ENCODE data around the gene LRP5. TPM values are rescaled to one million over a fixed set of nuclear protein-coding genes. Genes with fewer than 3 reads are reported as not detected.

LRP5 gene
- total RNA-seq, 4 donors from 2014 or later: 45.8 to 75.5 (median 54.3) TPM

DNA sequence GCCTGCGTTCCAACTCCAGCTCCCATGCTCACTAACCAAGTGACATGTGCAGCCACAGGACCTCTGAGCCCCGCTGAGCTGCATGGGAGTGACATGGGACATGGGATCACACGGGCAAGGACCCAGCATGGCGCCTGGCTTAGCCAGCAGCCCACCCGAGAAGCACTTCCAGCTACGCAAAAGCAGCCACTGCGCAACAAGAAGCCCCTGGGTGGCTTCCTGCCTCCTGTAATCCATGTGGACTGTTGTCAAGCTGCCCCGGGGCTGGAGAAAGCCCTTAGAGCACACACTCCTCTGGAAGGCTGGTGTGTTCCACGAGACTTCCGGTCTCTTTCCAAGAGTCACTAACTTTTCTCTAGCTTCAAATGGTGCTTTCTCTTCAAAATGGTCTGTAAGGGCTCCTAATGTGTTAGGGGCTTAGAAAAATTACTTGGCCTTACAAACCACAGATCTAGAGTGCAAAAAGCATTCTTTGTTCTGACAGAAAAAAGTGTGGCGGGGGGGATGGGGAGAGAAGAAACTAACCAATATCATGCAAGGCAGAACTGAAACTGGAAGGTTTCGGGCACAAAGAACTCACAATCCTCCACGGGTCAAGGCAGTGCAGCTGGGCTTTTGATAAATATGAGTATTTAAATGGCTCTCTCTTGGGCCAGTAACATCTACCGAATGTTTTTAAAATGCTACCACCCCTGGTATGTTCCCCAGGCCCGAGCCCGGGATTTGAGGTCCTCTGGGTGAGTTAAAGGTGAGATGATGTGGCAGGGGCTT, 46.1 kb upstream of the LRP5 start:
- WGBS, 2 donors: 88 to 92% methylated on average over 10 to 16 of the region's 16 CpGs
- Histone ChIP-seq H3K36me3 (peaks cover 28 to 45% of the 10 kb centered on the region in 2 donors), H3K27me3 (no peaks in the 10 kb centered on the region), H3K4me3 (replicated peaks in 1 of 3) (no peak overlapping the region), H3K9me3 (no peaks in the 10 kb centered on the region), H3K4me1 (peaks cover 0 to 16% of the 10 kb centered on the region in 2 donors), H3K27ac (no peak overlapping the region)
- TF ChIP-seq POLR2A (IDR thresholded peaks at IDR 0.05): no peak
- TF ChIP-seq, protein P1, sequence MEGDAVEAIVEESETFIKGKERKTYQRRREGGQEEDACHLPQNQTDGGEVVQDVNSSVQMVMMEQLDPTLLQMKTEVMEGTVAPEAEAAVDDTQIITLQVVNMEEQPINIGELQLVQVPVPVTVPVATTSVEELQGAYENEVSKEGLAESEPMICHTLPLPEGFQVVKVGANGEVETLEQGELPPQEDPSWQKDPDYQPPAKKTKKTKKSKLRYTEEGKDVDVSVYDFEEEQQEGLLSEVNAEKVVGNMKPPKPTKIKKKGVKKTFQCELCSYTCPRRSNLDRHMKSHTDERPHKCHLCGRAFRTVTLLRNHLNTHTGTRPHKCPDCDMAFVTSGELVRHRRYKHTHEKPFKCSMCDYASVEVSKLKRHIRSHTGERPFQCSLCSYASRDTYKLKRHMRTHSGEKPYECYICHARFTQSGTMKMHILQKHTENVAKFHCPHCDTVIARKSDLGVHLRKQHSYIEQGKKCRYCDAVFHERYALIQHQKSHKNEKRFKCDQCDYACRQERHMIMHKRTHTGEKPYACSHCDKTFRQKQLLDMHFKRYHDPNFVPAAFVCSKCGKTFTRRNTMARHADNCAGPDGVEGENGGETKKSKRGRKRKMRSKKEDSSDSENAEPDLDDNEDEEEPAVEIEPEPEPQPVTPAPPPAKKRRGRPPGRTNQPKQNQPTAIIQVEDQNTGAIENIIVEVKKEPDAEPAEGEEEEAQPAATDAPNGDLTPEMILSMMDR (IDR thresholded peaks at IDR 0.05): no peak
- intact Hi-C loops (cut with DNase I): no loop called here
- DNase-seq: no peak

DNA sequence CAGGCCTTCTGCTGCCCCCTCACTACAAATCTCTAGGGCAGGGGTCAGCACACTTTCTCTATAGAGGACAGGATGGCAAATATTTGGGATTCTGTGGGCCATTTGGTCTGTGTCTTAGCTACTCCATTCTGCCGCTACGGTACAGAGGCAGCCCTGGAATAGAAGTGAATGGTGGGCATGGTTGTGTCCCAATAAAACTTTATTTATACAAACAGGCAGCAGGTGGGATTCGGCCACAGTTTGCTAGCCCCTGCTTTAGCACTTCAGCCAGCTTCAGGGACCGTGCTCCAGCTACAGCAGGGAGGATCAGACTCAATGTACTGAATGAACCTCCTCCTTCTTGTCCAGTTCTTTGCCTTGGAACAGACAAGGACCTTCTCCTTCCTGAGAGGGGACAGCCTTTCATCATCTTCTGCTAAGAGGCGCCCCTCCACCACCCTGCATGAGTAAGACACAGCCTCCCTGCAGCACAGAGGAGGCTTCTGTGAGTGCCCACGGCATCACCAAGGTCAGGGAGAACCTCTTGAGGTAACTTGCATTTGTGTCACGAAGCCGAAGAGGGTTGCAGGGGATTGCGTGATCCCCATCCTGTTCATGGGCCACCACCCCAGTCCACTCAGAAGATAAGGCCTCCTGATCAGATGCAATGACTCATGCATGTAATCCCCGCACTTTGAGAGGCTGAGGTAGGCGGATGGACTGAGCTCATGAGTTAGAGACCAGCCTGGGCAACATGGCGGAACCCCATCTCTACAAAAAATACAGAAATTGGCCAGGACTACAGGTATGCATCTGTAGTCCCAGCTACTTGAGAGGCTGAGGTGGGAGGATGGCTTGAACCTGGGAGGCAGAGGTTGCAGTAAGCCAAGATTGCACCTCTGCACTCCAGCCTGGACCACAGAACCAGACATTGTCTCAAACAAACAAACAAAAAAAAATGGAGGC, 45.2 kb upstream of the LRP5 start:
- H3K27ac ChIP-seq: no peak overlapping the region
- no peak for TF ChIP-seq POLR2A (IDR thresholded peaks at IDR 0.05)
- TF ChIP-seq, protein P1 (IDR thresholded peaks at IDR 0.05): no peak
- peaks cover 22 to 36% of the 10 kb centered on the region in 2 donors for H3K36me3 ChIP-seq
- peaks cover 0 to 16% of the 10 kb centered on the region in 2 donors for H3K4me1 ChIP-seq
- no peaks in the 10 kb centered on the region for H3K27me3 ChIP-seq
- intact Hi-C loops (cut with DNase I): no loop called here
- no peaks in the 10 kb centered on the region for H3K9me3 ChIP-seq
- DNase-seq: no peak
- no peak overlapping the region for H3K4me3 ChIP-seq (replicated peaks in 1 of 3)
- 93 to 98% methylated on average over 11 to 12 of the region's 12 CpGs for WGBS, 2 donors

DNA sequence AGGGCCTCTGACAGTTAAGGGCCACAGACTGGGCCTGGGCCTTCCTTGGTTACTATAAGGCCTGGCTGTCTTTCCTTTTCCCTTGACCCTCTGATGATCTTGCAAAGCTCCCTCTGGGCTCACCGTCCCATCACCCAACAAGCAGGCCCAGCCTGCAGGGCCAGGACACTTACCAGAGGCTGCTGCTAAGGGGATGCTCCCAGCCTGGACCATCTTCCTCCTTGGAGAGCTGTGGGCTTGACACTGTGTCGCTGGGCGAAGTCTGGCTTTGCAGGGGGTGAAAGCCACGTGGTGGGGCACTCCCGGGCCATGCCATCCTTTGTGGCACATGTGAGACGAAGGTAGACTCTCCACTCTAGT, 44.5 kb upstream of the LRP5 start:
- Histone ChIP-seq H3K27me3 (no peaks in the 10 kb centered on the region), H3K9me3 (no peaks in the 10 kb centered on the region), H3K4me3 (replicated peaks in 1 of 3) (no peak overlapping the region), H3K4me1 (peaks cover 5 to 22% of the 10 kb centered on the region in 2 donors), H3K27ac (no peak overlapping the region), H3K36me3 (peaks cover 19 to 29% of the 10 kb centered on the region in 2 donors)
- 94 to 100% methylated on average over 4 to 6 of the region's 6 CpGs for WGBS, 2 donors
- intact Hi-C loops (cut with DNase I): no loop called here
- TF ChIP-seq, protein P1 (IDR thresholded peaks at IDR 0.05): no peak
- TF ChIP-seq POLR2A (IDR thresholded peaks at IDR 0.05): no peak
- no peak for DNase-seq

DNA sequence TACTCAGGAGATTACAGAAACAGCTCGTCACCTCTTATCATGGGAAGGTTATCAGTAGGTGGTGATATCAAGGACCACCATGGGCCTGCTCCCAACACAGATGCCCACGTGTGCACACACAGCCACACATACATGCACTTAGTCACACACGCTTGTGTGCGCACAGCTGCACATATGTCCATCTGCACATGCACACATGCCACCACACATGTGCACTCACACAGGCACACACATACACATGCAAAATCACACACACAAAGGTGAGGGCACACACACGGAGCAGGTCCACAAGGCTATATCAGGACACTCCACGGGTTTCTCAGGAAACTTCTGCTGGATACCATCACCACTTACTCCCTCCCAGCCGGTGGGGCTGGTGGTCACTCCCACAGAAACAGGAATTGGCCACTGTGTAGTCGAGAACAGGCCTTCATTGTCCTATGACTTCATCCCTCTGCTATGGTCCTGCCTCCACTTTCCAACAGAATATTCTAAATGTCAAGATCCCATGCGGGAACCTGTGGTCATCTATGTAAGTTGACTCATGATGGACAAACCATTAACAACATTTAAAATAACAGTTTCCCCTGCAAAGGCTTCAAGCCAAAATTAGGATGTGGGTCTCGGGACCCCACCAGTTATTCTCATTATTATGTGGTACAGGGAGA, 42.8 kb upstream of the LRP5 start:
- intact Hi-C loops (cut with DNase I): no loop called here
- Histone ChIP-seq H3K27me3 (no peaks in the 10 kb centered on the region), H3K4me3 (replicated peaks in 1 of 3) (no peak overlapping the region), H3K36me3 (peaks cover 13 to 27% of the 10 kb centered on the region in 2 donors), H3K27ac (no peak overlapping the region), H3K9me3 (no peaks in the 10 kb centered on the region), H3K4me1 (peaks cover 11 to 23% of the 10 kb centered on the region in 2 donors)
- 75 to 84% methylated on average over 9 to 10 of the region's 10 CpGs for WGBS, 2 donors
- TF ChIP-seq, protein P1 (IDR thresholded peaks at IDR 0.05): no peak
- no peak for TF ChIP-seq POLR2A (IDR thresholded peaks at IDR 0.05)
- no peak for DNase-seq

Data from thyroid gland (tissue), 4 donors.